Activated CD8-positive, alpha-beta T cell treated with anti-CD3 and anti-CD28 coated beads for 36 hours (primary cell): ENCODE results near the gene TMEM240. TPM values are rescaled to one million over a fixed set of nuclear protein-coding genes. Genes with fewer than 3 reads are reported as not detected.
A peak's percentile ranks its signal among the peaks of the same experiment; 100 is the strongest.

Experiments
- ATAC-seq: fragments of 200-7000 bp; cut with Tn5 transposase; one replicate; pipeline ENCODE4 v1.10.0; 2021; ENCODE audit warnings: mild to moderate bottlenecking, moderate library complexity
- CTCF ChIA-PET: fragments of 350-600 bp; sonication (Branson Sonifier 250); formaldehyde crosslinking; loops from one replicate; lab custom pipeline; 2021; ENCODE audit warnings: antibody characterized with exemption; lab: Charles Lee
- POLR2A ChIA-PET: fragments of 350-600 bp; sonication (Branson Sonifier 250); formaldehyde crosslinking; loops from one replicate; lab custom pipeline; 2021; ENCODE audit warnings: antibody characterized with exemption; lab: Charles Lee
- DNase-seq: peaks from one replicate; pipeline ENCODE4 v3.0.0-alpha.2; 2020
- H3K27ac Mint-ChIP-seq: one replicate; pipeline ENCODE4 v1.8.0; 2021; ENCODE audit warnings: mild to moderate bottlenecking, mixed read lengths
- H3K27me3 Mint-ChIP-seq: one replicate; pipeline ENCODE4 v1.8.0; 2021; ENCODE audit warnings: mixed read lengths
- H3K36me3 Mint-ChIP-seq: one replicate; pipeline ENCODE4 v1.8.0; 2021; ENCODE audit warnings: low read depth, mixed read lengths
- H3K4me1 Mint-ChIP-seq: one replicate; pipeline ENCODE4 v1.8.0; 2021; ENCODE audit warnings: low read depth, mixed read lengths
- H3K4me3 Mint-ChIP-seq: one replicate; pipeline ENCODE4 v1.8.0; 2021; ENCODE audit warnings: mild to moderate bottlenecking, moderate library complexity, mixed read lengths
- H3K9me3 Mint-ChIP-seq: one replicate; pipeline ENCODE4 v1.8.0; 2021; ENCODE audit warnings: mixed read lengths
- CTCF ChIP-seq: fragments of 200-600 bp; IDR thresholded peaks from one replicate; pipeline ENCODE4 v1.8.0; 2022; ENCODE audit warnings: antibody characterized with exemption, mild to moderate bottlenecking
- intact Hi-C: fragments of 100-400 bp; cut with micrococcal nuclease; formaldehyde crosslinking; loops from one replicate; pipeline ENCODE4 v1.10.0; 2022
- total RNA-seq, 2 experiments: library from RNA; stranded (reverse); gene quantifications; one replicate each; pipeline ENCODE4 v1.2.3, GENCODE V29; 2021

Gene TMEM240
- total RNA-seq, 2 experiments from 2014 or later = 0.45 to 0.74 TPM

- no peak for ATAC-seq
- Mint-ChIP-seq H3K27me3 (peaks cover 8% of the 10 kb centered on the region), H3K4me1 (peaks cover 13% of the 10 kb centered on the region), H3K36me3 (peaks cover 8% of the 10 kb centered on the region), H3K27ac (no peak overlapping the region), H3K9me3 (no peaks in the 10 kb centered on the region), H3K4me3 (no peak overlapping the region)
- intact Hi-C loops = no loop called here
- no peak for DNase-seq
- TF ChIP-seq CTCF = no peak
- CTCF ChIA-PET = interaction anchor here (1.0 to 2.0 kb wide), 6 partner anchors 10 to 206 kb away, joined by 3 to 10 read pairs (median 3); partner anchors contain the start of gene MIB2
- POLR2A ChIA-PET = interaction anchor here (1.1 to 1.4 kb wide), 3 partner anchors 16 to 36 kb away, joined by 3 to 6 read pairs (median 4); no protein-coding TSS in a partner anchor
Observed at GRCh38 chr1:1577367-1578011, 37.1 kb upstream of the TMEM240 start.

DNA sequence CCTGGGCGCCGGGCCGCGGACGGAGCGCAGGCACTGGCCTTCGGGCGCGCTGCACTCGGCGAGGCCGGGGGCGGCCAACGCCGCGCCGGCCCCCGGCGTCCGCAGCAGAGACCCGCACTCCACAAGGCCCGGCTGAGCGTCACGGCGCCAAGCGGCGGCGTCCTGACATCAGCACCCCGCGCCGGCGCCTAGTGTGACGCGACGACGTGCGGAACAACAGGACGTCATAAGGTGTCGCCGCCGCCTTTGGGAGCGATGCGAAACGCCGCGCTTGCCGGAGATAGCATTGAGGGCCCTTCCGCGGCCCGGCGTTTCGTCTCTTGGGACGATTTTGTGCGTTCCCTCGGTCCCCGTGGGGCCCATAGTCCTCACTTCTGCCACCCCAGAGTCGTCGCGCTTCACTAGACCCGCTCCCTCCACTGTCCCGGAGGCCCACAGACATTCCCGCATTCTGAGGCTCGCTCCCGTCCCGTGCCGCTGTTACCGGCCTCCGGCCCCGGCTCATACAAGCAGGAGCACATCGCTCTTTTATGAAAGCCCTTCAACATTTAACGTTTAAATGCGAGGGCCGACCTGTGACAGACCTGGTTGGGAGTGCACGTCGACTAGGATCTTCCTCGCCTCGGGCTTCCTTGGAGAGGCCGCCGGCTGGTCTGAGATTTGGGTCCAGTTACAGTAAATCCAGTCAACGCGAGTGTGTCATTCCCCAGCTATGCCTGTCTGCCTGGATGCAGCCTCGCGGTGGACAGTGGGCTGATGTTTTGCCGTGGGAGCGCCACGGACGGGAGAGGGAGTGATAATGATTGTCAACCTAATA, 34.5 kb upstream of the TMEM240 start, which contains the start of gene SSU72:
SSU72 (minus strand) TSS at position 143 of the 817 bp plus-strand sequence. CDS start 306 bp downstream, outside the sequence.
- Mint-ChIP-seq H3K36me3 (peaks cover 21% of the 10 kb centered on the region), H3K9me3 (no peaks in the 10 kb centered on the region), H3K4me1 (peaks cover 27% of the 10 kb centered on the region), H3K4me3 (peak within 1 kb of the TSS; percentile 99), H3K27ac (peak within 1 kb of the TSS; percentile 100), H3K27me3 (no peaks in the 10 kb centered on the region)
- ATAC-seq (peak; percentile 87), DNase-seq (peak; percentile 96)
- CTCF ChIA-PET = interaction anchor here (1.2 to 2.1 kb wide), 3 partner anchors 20 to 149 kb away, joined by 3 to 4 read pairs (median 3); partner anchors contain the start of gene CDK11A
- intact Hi-C loops = no loop called here
- TF ChIP-seq CTCF = no peak
- POLR2A ChIA-PET = interaction anchor here (0.6 kb wide), 1 partner anchor 27 kb away, joined by 3 read pairs; no protein-coding TSS in a partner anchor

GRCh38 chr1:1573843-1574720, 33.7 kb upstream of the TMEM240 start:
- no peaks in the 10 kb centered on the region for H3K9me3 Mint-ChIP-seq
- CTCF ChIA-PET = interaction anchor here (0.6 to 1.6 kb wide), 3 partner anchors 19 to 392 kb away, joined by 3 read pairs; partner anchors contain the start of gene CDK11A
- DNase-seq (peak; percentile 71), ATAC-seq (peak; percentile 81)
- POLR2A ChIA-PET = interaction anchor here (0.9 to 1.2 kb wide), 3 partner anchors 20 to 318 kb away, joined by 3 read pairs; no protein-coding TSS in a partner anchor
- H3K27me3 Mint-ChIP-seq = no peaks in the 10 kb centered on the region
- intact Hi-C loops = no loop called here
- peaks cover 28% of the 10 kb centered on the region for H3K36me3 Mint-ChIP-seq
- H3K27ac Mint-ChIP-seq = peak overlapping the region; percentile 100
- H3K4me1 Mint-ChIP-seq = peaks cover 35% of the 10 kb centered on the region
- TF ChIP-seq CTCF = peak; percentile 27
- peak overlapping the region; percentile 99 for H3K4me3 Mint-ChIP-seq

DNA sequence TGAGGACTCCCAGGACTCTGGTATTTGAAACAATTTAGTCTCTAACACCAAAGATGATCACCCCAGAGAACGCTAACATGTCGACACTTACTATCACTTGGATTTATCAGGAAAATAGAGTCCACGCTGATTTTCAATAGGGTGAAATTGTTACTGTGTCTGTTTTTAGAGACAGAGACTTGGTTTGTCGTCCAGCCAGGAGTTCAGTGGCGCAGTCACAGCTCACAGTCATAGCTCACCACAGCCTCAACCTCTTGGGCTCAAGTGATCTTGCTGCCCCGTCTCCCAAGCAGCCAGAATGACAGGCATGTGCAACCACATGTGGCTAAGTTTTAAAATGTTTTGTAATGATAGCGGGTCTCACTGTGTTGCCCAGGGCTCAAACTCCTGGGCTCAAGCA, 28.9 kb upstream of the TMEM240 start:
- DNase-seq (no peak), ATAC-seq (no peak)
- no peaks in the 10 kb centered on the region for H3K9me3 Mint-ChIP-seq
- H3K27ac Mint-ChIP-seq = peak overlapping the region; percentile 63
- no peak for TF ChIP-seq CTCF
- CTCF ChIA-PET = interaction anchor here (0.9 to 1.5 kb wide), 3 partner anchors 10 to 65 kb away, joined by 3 read pairs; no protein-coding TSS in a partner anchor
- POLR2A ChIA-PET = interaction anchor here (1.1 to 2.3 kb wide), 2 partner anchors 25 to 60 kb away, joined by 3 to 5 read pairs; no protein-coding TSS in a partner anchor
- peaks cover 50% of the 10 kb centered on the region for H3K36me3 Mint-ChIP-seq
- no peak overlapping the region for H3K4me3 Mint-ChIP-seq
- intact Hi-C loops = no loop called here
- peaks cover 46% of the 10 kb centered on the region for H3K4me1 Mint-ChIP-seq
- no peaks in the 10 kb centered on the region for H3K27me3 Mint-ChIP-seq
